Gastrocnemius medialis (tissue), 4 donors: ENCODE measurements around the gene BCCIP. TPM values are rescaled to one million over a fixed set of nuclear protein-coding genes. Genes with fewer than 3 reads are reported as not detected.

Source experiments
- ATAC-seq, 2 donors: fragments of 150-250 bp; one replicate each; pipeline ENCODE4 v1.9.1; 2016
- DNase-seq, 2 donors: peaks; one replicate each; pipeline ENCODE4 v3.0.0-alpha.2; 2019
- H3K27ac ChIP-seq, 4 donors: fragments of 200-600 bp; sonication (generic); 1 replicate in 1 of 4; 2 replicates in 3 of 4; pipeline ENCODE4 v1.5.1; 2016 to 2018; ENCODE audit warnings: mild to moderate bottlenecking in 2 of 4, moderate library complexity in 1 of 4
- H3K27me3 ChIP-seq, 3 donors: fragments of 200-600 bp; sonication (generic) in 2 of 3; 1 replicate in 1 of 3; 2 replicates in 2 of 3; pipeline versions ENCODE4 v1.5.1 to v1.6.0; 2016 to 2019; ENCODE audit warnings: mild to moderate bottlenecking in 1 of 3, moderate library complexity in 1 of 3
- H3K36me3 ChIP-seq, 2 donors: fragments of 200-600 bp; sonication (generic) in 1 of 2; one replicate each; pipeline ENCODE4 v1.5.1; 2017 to 2018
- H3K4me1 ChIP-seq, 2 donors: fragments of 200-600 bp; sonication (generic) in 1 of 2; one replicate each; pipeline ENCODE4 v1.5.1; 2016 to 2017; ENCODE audit warnings: mild to moderate bottlenecking in 2 of 2
- H3K4me3 ChIP-seq, 4 donors: fragments of 200-600 bp; sonication (generic) in 3 of 4; 1 replicate in 1 of 4; 2 replicates in 3 of 4; pipeline ENCODE4 v1.5.1; 2016 to 2019; ENCODE audit warnings: mild to moderate bottlenecking in 2 of 4
- H3K9me3 ChIP-seq, 3 donors: fragments of 200-600 bp; sonication (generic) in 2 of 3; 1 replicate in 1 of 3; 2 replicates in 2 of 3; pipeline ENCODE4 v1.5.1; 2016 to 2019
- POLR2A ChIP-seq, 2 donors: fragments of 450-650 bp; IDR thresholded peaks; one replicate each; pipeline ENCODE4 v1.6.1; 2017; ENCODE audit warnings: antibody characterized with exemption in 2 of 2, mild to moderate bottlenecking in 2 of 2, moderate library complexity in 2 of 2
- in situ Hi-C, 4 donors: fragments of 200-750 bp; cut with MboI; loops; one replicate each; pipeline versions ENCODE4 v1.15.0 to v1.8.0; 2017; ENCODE audit warnings: low sequenced_read_pairs in 4 of 4
- intact Hi-C: fragments of 100-400 bp; cut with DNase I; formaldehyde crosslinking; loops from one replicate; pipeline ENCODE4 v1.15.1; 2023; ENCODE audit warnings: low total_unique reads
- total RNA-seq, 4 donors: library from RNA; depleted of rRNA; stranded (reverse); fragments of >200 nt; gene quantifications; one replicate each; pipeline versions ENCODE4 v1.1.0 to v1.2.3, GENCODE V29; 2016
- TF ChIP-seq, protein P1 (sequence below), 5 experiments: fragments of 450-650 bp in 3 of 5; fragments of 200-600 bp in 2 of 5; sonication (generic) in 2 of 5; IDR thresholded peaks in 4 of 5; conservative IDR thresholded peaks in 1 of 5; 1 replicate in 4 of 5; 2 replicates in 1 of 5; pipeline ENCODE4 v1.5.1; 2016 to 2019; ENCODE audit warnings: antibody characterized with exemption in 5 of 5, mild to moderate bottlenecking in 3 of 5, moderate library complexity in 3 of 5

Gene BCCIP
- total RNA-seq, 4 donors from 2014 or later, result 51.1 to 85.6 (median 67.0) TPM

DNA sequence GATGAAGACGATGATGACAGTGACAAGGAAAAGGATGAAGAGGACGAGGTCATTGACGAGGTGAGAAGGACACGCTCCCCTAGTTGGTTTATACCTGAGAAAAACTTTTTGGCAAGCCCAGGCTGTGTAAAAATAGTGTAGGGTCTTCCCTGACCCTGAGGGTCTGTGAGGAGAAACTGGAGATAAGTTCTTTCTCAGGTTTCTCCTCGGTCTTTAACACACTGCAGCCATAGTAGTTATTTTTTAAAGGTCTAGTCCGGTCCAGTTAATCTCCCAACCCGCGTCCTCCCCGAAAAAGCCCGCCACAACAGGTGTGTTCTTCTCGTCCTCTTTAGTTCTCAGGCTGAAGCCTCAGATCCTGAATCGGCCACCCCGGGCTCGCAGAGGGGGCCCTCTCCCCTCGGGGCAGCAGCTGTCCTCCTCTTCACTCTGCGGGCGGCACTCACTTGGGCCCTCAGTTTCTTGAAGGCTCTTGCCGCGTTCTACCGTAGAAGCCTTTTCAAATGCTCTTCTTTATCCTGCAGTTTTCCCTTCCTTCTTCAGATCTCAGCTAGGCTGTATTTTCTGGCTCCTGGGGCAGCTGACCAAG is 411 bp downstream of the BCCIP start:
- Histone ChIP-seq H3K27ac (peak overlapping the region; percentile 80 to 92 (median 86)), H3K27me3 (no peaks in the 10 kb centered on the region), H3K36me3 (peaks cover 0 to 25% of the 10 kb centered on the region in 2 donors), H3K4me3 (peak overlapping the region; percentile 81 to 93 (median 82)), H3K4me1 (peaks cover 36 to 41% of the 10 kb centered on the region in 2 donors), H3K9me3 (no peaks in the 10 kb centered on the region)
- in situ Hi-C loops (loop anchor here in 2 of 4 donors (10.0 kb wide), 1 partner anchor 99 kb away; no protein-coding TSS in a partner anchor), intact Hi-C loops (loop anchor here (2.0 to 5.0 kb wide), 2 partner anchors 74 to 105 kb away; partner anchors contain the start of genes EDRF1 and FANK1)
- DNase-seq (no peak), ATAC-seq (peak in 1 of 2 donors; percentile 8)
- TF ChIP-seq POLR2A (IDR thresholded peaks at IDR 0.05), result no peak
- TF ChIP-seq, protein P1, sequence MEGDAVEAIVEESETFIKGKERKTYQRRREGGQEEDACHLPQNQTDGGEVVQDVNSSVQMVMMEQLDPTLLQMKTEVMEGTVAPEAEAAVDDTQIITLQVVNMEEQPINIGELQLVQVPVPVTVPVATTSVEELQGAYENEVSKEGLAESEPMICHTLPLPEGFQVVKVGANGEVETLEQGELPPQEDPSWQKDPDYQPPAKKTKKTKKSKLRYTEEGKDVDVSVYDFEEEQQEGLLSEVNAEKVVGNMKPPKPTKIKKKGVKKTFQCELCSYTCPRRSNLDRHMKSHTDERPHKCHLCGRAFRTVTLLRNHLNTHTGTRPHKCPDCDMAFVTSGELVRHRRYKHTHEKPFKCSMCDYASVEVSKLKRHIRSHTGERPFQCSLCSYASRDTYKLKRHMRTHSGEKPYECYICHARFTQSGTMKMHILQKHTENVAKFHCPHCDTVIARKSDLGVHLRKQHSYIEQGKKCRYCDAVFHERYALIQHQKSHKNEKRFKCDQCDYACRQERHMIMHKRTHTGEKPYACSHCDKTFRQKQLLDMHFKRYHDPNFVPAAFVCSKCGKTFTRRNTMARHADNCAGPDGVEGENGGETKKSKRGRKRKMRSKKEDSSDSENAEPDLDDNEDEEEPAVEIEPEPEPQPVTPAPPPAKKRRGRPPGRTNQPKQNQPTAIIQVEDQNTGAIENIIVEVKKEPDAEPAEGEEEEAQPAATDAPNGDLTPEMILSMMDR (IDR thresholded peaks at IDR 0.05 in 4 of 5, conservative IDR thresholded peaks at IDR 0.05 in 1 of 5), result no peak

DNA sequence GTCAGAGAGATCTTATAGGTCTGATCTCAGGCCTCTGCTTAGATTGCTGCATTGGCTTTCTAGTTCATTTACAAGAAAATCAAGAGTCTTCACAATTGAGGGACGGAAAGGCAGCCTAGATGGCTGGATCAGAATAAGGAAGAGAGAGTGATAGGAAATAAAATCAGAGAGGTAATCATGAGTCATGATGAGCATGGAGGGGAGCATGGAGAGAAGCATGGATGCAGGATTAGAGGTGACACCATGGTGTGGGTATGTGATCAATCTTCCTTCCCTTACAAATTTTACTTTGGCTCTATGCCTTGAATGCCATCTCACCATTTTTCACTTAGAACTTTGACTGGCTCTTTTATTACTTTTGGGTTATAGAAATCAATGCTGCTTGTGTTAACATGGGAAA is 1.4 kb downstream of the BCCIP start:
- intact Hi-C loops (loop anchor here (5.0 kb wide), 1 partner anchor 73 kb away; the partner anchor contains the start of gene FANK1), in situ Hi-C loops (loop anchor here in 2 of 4 donors (10.0 kb wide), 1 partner anchor 100 kb away; no protein-coding TSS in a partner anchor)
- DNase-seq (no peak), ATAC-seq (no peak)
- TF ChIP-seq, protein P1 (IDR thresholded peaks at IDR 0.05 in 4 of 5, conservative IDR thresholded peaks at IDR 0.05 in 1 of 5), result no peak
- no peak for TF ChIP-seq POLR2A (IDR thresholded peaks at IDR 0.05)
- peaks cover 0 to 35% of the 10 kb centered on the region in 2 donors for H3K36me3 ChIP-seq
- no peaks in the 10 kb centered on the region for H3K9me3 ChIP-seq
- H3K27ac ChIP-seq, result peak overlapping the region in 2 of 4 donors; percentile 7 to 92
- H3K4me3 ChIP-seq, result peak overlapping the region; percentile 81 to 93 (median 82)
- H3K4me1 ChIP-seq, result peaks cover 36 to 41% of the 10 kb centered on the region in 2 donors
- H3K27me3 ChIP-seq, result no peaks in the 10 kb centered on the region

DNA sequence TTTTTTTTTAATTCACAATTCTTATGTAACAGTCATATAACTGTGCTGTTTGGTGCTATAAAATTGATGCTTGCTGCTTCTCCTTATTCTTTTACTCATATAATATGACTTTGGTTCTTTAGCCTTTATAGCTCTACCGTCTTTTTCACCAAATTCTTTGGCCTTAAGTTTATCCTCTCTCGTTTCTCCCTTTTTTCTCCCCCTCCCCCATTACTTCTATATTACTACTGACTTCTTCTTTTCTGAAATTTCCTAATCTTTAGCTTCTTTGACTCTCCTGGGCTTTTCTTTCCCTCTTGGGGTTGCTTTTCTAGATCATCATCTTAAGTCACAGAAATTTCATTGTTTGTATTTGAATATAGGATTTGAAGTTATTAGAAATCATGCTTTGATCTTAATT is 3.8 kb downstream of the BCCIP start:
- Histone ChIP-seq H3K4me3 (no peak overlapping the region), H3K27me3 (no peaks in the 10 kb centered on the region), H3K36me3 (peaks cover 0 to 56% of the 10 kb centered on the region in 2 donors), H3K27ac (no peak overlapping the region), H3K4me1 (peaks cover 25 to 30% of the 10 kb centered on the region in 2 donors), H3K9me3 (no peaks in the 10 kb centered on the region)
- ATAC-seq, result no peak
- in situ Hi-C loops (loop anchor here in 2 of 4 donors (10.0 kb wide), 1 partner anchor 102 kb away; no protein-coding TSS in a partner anchor), intact Hi-C loops (no loop called here)
- DNase-seq, result no peak
- TF ChIP-seq, protein P1 (IDR thresholded peaks at IDR 0.05 in 4 of 5, conservative IDR thresholded peaks at IDR 0.05 in 1 of 5), result no peak
- no peak for TF ChIP-seq POLR2A (IDR thresholded peaks at IDR 0.05)

DNA sequence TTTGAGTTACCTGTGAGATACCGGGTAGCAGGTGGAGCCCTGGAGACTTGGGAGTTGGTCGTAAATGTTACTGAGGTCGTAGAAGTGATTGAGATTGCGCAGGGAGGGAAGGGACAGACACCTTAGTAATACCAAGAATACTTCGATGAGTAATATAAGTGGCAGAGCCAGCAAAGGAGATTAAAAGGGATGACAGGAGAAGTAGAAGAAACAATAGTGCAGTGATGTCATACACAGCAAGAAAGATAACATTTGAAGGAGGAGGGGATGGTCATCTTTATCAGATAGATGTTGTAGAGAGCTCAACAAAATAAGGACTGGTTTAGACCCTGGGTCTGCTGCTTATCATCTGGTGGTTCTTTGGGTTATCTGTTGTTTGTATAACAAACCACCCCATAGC is 5.0 kb downstream of the BCCIP start:
- TF ChIP-seq POLR2A (IDR thresholded peaks at IDR 0.05), result no peak
- TF ChIP-seq, protein P1 (IDR thresholded peaks at IDR 0.05 in 4 of 5, conservative IDR thresholded peaks at IDR 0.05 in 1 of 5), result no peak
- intact Hi-C loops (no loop called here), in situ Hi-C loops (loop anchor here in 2 of 4 donors (10.0 kb wide), 1 partner anchor 104 kb away; no protein-coding TSS in a partner anchor)
- DNase-seq (no peak), ATAC-seq (no peak)
- H3K4me3 ChIP-seq, result no peak overlapping the region
- no peaks in the 10 kb centered on the region for H3K27me3 ChIP-seq
- H3K4me1 ChIP-seq, result peaks cover 22 to 25% of the 10 kb centered on the region in 2 donors
- H3K9me3 ChIP-seq, result no peaks in the 10 kb centered on the region
- H3K27ac ChIP-seq, result no peak overlapping the region
- peaks cover 0 to 68% of the 10 kb centered on the region in 2 donors for H3K36me3 ChIP-seq
